ENCODE measurements around the gene DNAH14.

DNAH14 gene

DNA sequence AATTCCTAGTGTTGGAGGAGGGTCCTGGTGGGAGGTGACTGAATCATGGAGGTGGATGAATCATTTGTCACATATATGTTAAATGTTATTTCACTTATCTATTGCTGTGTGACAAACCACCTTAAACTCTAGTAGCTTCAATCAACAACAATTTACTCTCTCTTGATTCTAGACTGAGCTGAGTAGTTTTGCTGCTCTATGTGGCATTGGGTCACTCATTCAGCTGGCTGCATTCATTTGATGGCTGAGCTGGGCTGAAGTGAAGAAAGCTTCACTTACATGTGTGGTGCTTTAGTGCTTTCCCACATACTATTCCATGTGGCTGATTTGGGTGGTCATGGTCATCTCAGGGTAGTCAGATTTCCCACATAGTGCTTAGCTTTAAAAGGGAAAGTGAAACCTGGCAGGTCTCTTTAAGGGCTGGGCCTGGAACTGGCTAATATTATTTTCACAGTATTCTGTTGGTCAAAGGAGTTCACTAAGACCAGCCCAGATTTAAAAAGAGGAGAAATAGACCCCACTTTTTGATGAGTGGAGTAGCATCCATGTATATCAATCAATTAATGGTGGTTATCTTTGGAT lies 10.5 kb downstream of the DNAH14 start:
- TF ChIP-seq GATA2 (IDR thresholded peaks at IDR 0.05; ENCODE audit: low read depth, low read length), result no peak
- no peak for TF ChIP-seq GATA3 (IDR thresholded peaks at IDR 0.05; ENCODE audit: low read depth, low read length)

GRCh38 chr1:224957696-224958095 lies 28.2 kb downstream of the DNAH14 start:
- TF ChIP-seq GATA2 (IDR thresholded peaks at IDR 0.05; ENCODE audit: low read depth, low read length) (no peak), GATA3 (IDR thresholded peaks at IDR 0.05; ENCODE audit: low read depth, low read length) (no peak)

DNA sequence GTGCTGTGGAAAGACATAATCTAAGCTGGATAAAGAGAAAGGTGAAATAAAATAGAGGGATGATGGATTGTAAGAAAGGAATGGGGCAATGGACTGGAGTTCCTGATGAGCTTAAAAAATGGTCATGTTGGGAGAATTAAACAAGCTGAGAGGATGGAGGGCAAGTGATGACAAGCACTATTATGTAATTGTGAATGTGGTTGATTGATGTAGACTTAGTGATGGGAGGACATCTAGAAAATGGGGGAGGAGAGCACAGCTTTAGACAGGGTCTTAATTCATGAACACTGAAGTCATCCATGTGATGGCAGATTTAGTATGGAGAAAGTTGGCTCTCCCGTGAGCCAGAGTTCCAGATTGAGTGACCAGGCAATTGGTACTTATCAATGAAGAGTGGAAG lies 29.0 kb downstream of the DNAH14 start:
- TF ChIP-seq GATA2 (IDR thresholded peaks at IDR 0.05; ENCODE audit: low read depth, low read length) (no peak), GATA3 (IDR thresholded peaks at IDR 0.05; ENCODE audit: low read depth, low read length) (no peak)

DNA sequence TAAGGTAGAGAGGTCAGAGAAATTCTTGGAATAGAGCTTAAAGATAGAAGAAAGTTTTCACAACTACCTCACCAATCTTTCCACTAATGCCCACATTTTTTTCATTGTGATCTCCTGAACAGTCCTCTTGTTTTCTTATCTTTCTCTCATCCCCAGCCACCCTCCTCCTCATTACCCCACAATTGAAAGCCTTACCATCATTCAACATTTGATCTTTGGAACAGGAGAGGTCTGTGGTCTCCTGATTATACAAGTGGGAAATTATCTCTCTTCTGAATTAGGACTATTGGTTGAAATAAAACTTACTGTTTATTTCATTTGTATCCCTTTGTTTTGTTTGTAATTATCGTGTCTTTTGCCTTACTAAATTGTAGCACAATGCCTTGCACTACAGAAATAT lies 29.6 kb downstream of the DNAH14 start:
- TF ChIP-seq GATA3 (IDR thresholded peaks at IDR 0.05; ENCODE audit: low read depth, low read length) (no peak), GATA2 (IDR thresholded peaks at IDR 0.05; ENCODE audit: low read depth, low read length) (no peak)

DNA sequence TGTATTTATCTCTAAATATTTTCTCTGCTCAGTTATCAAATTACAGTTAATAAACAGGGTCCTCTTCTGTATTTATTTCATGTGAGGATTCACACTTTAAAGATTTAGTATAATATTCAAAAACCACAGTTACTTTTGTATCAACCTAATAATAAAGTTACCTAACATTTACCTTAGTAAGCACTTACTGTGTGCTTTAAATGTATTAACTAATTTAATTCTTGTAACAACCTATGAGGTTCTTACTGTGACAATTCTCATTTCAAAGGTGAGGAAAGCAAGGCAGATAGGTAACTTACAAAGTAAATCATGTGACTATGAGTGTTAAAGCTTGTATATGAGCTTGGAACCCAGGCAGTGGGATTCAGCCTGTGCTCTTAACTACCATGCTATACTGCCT lies 30.2 kb downstream of the DNAH14 start:
- TF ChIP-seq GATA3 (IDR thresholded peaks at IDR 0.05; ENCODE audit: low read depth, low read length) (no peak), GATA2 (IDR thresholded peaks at IDR 0.05; ENCODE audit: low read depth, low read length) (no peak)

GRCh38 chr1:224980181-224980580 lies 50.7 kb downstream of the DNAH14 start:
- TF ChIP-seq GATA3 (IDR thresholded peaks at IDR 0.05; ENCODE audit: low read depth, low read length), result no peak
- no peak for TF ChIP-seq GATA2 (IDR thresholded peaks at IDR 0.05; ENCODE audit: low read depth, low read length)

GRCh38 chr1:224988042-224988441 lies 58.6 kb downstream of the DNAH14 start:
- TF ChIP-seq GATA2 (IDR thresholded peaks at IDR 0.05; ENCODE audit: low read depth, low read length) (no peak), GATA3 (IDR thresholded peaks at IDR 0.05; ENCODE audit: low read depth, low read length) (no peak)

DNA sequence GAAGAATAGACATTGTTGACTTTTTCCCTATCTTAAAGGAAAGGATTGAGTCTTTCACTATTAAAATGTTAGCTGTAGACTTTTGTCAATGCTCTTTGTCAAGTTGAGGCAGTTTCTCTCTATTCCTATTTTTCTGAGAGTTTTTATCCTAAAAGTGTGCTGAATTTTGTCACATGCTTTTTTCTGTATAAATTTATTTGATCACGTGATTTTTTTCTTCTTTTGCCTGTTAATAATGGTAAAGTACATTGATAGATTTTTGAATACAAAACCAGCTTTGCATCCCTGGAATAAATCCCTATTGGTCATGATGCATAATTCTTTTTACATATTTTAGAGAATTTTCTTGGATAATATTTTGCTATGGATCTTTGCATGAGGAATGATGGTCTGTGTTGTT lies 60.1 kb downstream of the DNAH14 start:
- no peak for TF ChIP-seq GATA2 (IDR thresholded peaks at IDR 0.05; ENCODE audit: low read depth, low read length)
- no peak for TF ChIP-seq GATA3 (IDR thresholded peaks at IDR 0.05; ENCODE audit: low read depth, low read length)

DNA sequence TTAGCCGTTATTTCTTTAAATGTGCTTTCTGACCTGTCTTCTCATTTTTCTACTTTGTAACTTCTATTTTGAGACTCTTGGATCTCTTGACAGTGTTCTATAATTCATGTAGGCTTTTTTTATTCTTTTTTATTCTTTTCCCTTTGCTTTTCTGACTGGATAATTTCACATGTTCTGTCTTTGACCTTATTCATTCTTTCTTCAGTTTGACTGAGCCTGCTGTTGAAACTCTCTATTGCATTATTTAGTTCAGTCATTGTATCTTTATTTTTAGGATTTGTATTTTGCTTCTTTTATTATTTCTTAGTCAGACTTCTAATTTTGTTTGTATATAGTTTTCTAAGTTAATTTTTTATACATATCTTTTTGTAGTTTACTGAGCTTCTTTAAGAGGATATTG lies 66.1 kb downstream of the DNAH14 start:
- TF ChIP-seq GATA2 (IDR thresholded peaks at IDR 0.05; ENCODE audit: low read depth, low read length), result no peak
- TF ChIP-seq GATA3 (IDR thresholded peaks at IDR 0.05; ENCODE audit: low read depth, low read length), result no peak

DNA sequence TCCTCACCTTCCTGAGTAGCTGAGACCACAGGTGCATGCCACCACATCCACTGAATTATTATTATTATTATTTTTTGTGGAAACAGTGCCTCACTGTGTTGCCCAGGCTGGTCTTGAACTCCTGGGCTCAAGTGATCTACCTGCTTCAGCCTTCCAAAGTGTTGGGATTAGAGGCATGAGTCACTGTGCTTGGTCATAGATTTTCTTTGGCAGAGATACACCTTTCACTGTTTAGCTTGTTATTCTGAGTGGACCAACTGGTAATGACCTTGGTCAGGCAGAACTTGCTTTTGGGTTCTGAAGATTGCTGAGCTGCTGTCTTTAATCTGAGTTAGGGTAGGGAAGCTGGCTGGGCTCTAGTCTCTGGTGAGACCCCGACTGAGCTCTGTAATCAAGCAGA lies 66.8 kb downstream of the DNAH14 start:
- no peak for TF ChIP-seq GATA2 (IDR thresholded peaks at IDR 0.05; ENCODE audit: low read depth, low read length)
- TF ChIP-seq GATA3 (IDR thresholded peaks at IDR 0.05; ENCODE audit: low read depth, low read length), result no peak

DNA sequence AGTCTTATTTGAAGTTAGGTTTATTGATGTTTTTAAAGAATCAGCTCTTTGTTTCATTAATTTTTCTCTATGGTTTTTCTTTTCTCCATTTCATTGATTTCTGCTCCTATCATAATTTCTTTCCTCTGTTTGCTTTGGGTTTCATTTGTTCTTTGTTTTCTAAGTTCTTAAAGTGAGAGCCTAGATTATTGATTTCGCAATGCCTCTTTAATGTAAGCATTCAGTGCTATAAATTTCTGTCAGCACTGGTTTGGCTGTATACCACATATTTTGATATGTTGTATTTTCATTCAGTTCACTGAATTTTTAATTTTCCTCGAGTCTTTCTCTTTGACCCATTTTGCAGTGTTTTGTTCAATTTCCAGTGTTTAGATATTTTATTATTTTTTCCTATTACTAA lies 68.7 kb downstream of the DNAH14 start:
- TF ChIP-seq GATA2 (IDR thresholded peaks at IDR 0.05; ENCODE audit: low read depth, low read length), result no peak

- TF ChIP-seq GATA2 (IDR thresholded peaks at IDR 0.05; ENCODE audit: low read depth, low read length) (no peak), GATA3 (IDR thresholded peaks at IDR 0.05; ENCODE audit: low read depth, low read length) (no peak)
Observed at GRCh38 chr1:225004396-225004795, 74.9 kb downstream of the DNAH14 start.

- TF ChIP-seq GATA3 (IDR thresholded peaks at IDR 0.05; ENCODE audit: low read depth, low read length) (no peak), GATA2 (IDR thresholded peaks at IDR 0.05; ENCODE audit: low read depth, low read length) (no peak)
Observed at GRCh38 chr1:225021037-225021436, 91.6 kb downstream of the DNAH14 start.

DNA sequence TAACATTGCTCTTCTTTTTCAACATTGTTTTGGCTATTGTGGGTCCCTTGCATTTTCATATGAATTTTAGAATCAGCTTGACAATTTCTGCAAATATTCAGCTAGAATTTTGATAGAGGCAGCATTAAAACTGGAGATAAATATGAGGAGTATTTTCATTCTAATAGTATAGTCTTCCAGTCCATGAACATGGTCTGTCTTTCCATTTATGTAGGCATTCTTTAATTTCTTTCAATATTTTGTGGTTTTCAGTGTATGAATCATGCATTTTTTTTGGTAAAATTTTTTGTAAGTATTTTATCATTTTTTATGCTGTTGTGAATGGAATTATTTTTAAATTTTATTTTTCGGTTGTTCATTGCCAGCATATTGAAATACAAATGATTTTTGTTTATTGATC lies 97.2 kb downstream of the DNAH14 start:
- no peak for TF ChIP-seq GATA2 (IDR thresholded peaks at IDR 0.05; ENCODE audit: low read depth, low read length)
- no peak for TF ChIP-seq GATA3 (IDR thresholded peaks at IDR 0.05; ENCODE audit: low read depth, low read length)

GRCh38 chr1:225042263-225042662 lies 112.8 kb downstream of the DNAH14 start:
- TF ChIP-seq GATA3 (IDR thresholded peaks at IDR 0.05; ENCODE audit: low read depth, low read length) (no peak), GATA2 (IDR thresholded peaks at IDR 0.05; ENCODE audit: low read depth, low read length) (no peak)

- TF ChIP-seq GATA2 (IDR thresholded peaks at IDR 0.05; ENCODE audit: low read depth, low read length), result no peak
- TF ChIP-seq GATA3 (IDR thresholded peaks at IDR 0.05; ENCODE audit: low read depth, low read length), result no peak
Observed at GRCh38 chr1:225044258-225044657, 114.8 kb downstream of the DNAH14 start.
